K562 (cell line): Measurements from ENCODE around the gene RPP14. TPM values are rescaled to one million over a fixed set of nuclear protein-coding genes. Genes with fewer than 3 reads are reported as not detected.

Source experiments
- ATAC-seq: fragments of 200-7000 bp; cut with Tn5 transposase; 3 replicates; pipeline ENCODE4 v1.9.1; 2020; ENCODE audit warnings: moderate library complexity
- BruUV-seq: library from RNA; stranded (reverse); fragments of 400-500 nt; replicated peaks from 2 replicates; lab custom pipeline; 2021; lab: Mats Ljungman, UMichigan
- CTCF ChIA-PET: fragments of 300-600 bp; formaldehyde crosslinking; extraction: SDS; loops from one replicate; lab custom pipeline; 2021; ENCODE audit warnings: low intra/inter-chr PET ratio; lab: Yijun Ruan, JAX
- POLR2A ChIA-PET: fragments of 300-600, 350-650 bp; sonication (Branson Sonifier 250); formaldehyde crosslinking; extraction: SDS; loops from one replicate; lab custom pipeline; 2021; ENCODE audit warnings: antibody characterized with exemption, inconsistent platforms; lab: Yijun Ruan, JAX
- DNase-seq, 4 experiments: peaks; one replicate each; pipeline versions ENCODE4 v3.0.0 to v3.0.0-alpha.2; 2011 to 2018; ENCODE audit warnings: low spot score in 3 of 4, mixed read lengths in 3 of 4; ENCODE audit errors: extremely low read depth in 1 of 4
- FAIRE-seq: peaks from 2 replicates; lab custom pipeline; 2011; peaks lifted over from hg19 to GRCh38; lab: Jason Lieb, UNC
- H2AFZ ChIP-seq: 2 replicates; pipeline ENCODE4 v1.6.0; 2011; ENCODE audit warnings: low read depth, low read length, control low read depth, inconsistent platforms
- H3K27ac ChIP-seq: fragments of 200-600 bp; 3 replicates; pipeline ENCODE4 v1.8.0; 2011; ENCODE audit warnings: low read depth, mild to moderate bottlenecking, control low read depth, inconsistent platforms, low read length, moderate library complexity, mixed read lengths; ENCODE audit errors: extremely low read depth
- H3K27me3 ChIP-seq, 2 experiments: fragments of 300-600 bp in 1 of 2; 2 replicates in 1 of 2; 3 replicates in 1 of 2; pipeline versions ENCODE4 v1.6.0 to v1.8.0; 2011; ENCODE audit warnings: inconsistent platforms in 2 of 2, low read length in 2 of 2, mild to moderate bottlenecking in 1 of 2, mixed read lengths in 1 of 2, moderate library complexity in 1 of 2; ENCODE audit not compliant: control insufficient read depth in 2 of 2, insufficient read depth in 2 of 2
- H3K36me3 ChIP-seq: fragments of 300-600 bp; 3 replicates; pipeline ENCODE4 v1.8.0; 2011; ENCODE audit warnings: mild to moderate bottlenecking, low read length, inconsistent platforms; ENCODE audit not compliant: control insufficient read depth, insufficient read depth
- H3K4me1 ChIP-seq, 2 experiments: fragments of 200-600 bp in 1 of 2; replicated peaks in 1 of 2; 2 replicates in 1 of 2; 3 replicates in 1 of 2; pipeline versions ENCODE4 v1.5.1 to v1.8.0; 2011; ENCODE audit warnings: inconsistent platforms in 2 of 2, low read length in 2 of 2, mild to moderate bottlenecking in 1 of 2, mixed read lengths in 1 of 2, moderate library complexity in 1 of 2; ENCODE audit not compliant: control insufficient read depth in 2 of 2, insufficient read depth in 2 of 2
- H3K4me2 ChIP-seq: 2 replicates; pipeline ENCODE4 v1.6.1; 2011; ENCODE audit warnings: low read length, control low read depth, inconsistent platforms, mixed read lengths; ENCODE audit not compliant: insufficient read depth
- H3K4me3 ChIP-seq: fragments of 200-600 bp; sonication (generic), shearing (Covaris generic); 2 replicates; pipeline ENCODE4 v1.5.1; 2016; ENCODE audit warnings: control low read depth, inconsistent platforms
- H3K79me2 ChIP-seq: fragments of 200-600 bp; 3 replicates; pipeline ENCODE4 v1.8.0; 2011; ENCODE audit warnings: low read length, inconsistent platforms; ENCODE audit not compliant: control insufficient read depth, insufficient read depth
- H3K9ac ChIP-seq, 2 experiments: 2 replicates each; pipeline versions ENCODE4 v1.6.0 to v1.6.1; 2011; ENCODE audit warnings: low read depth in 2 of 2, low read length in 2 of 2, control low read depth in 1 of 2, inconsistent platforms in 1 of 2, mild to moderate bottlenecking in 1 of 2, mixed read lengths in 1 of 2; ENCODE audit not compliant: insufficient read depth in 1 of 2
- H3K9me1 ChIP-seq: one replicate; pipeline ENCODE4 v1.6.0; 2011; ENCODE audit warnings: inconsistent platforms, mild to moderate bottlenecking, low read length, moderate library complexity; ENCODE audit not compliant: control insufficient read depth, insufficient read depth
- H3K9me3 ChIP-seq: replicated peaks from 2 replicates; pipeline ENCODE4 v1.5.1; 2011; ENCODE audit warnings: low read depth, low read length, inconsistent platforms; ENCODE audit not compliant: control insufficient read depth, insufficient read depth
- H4K20me1 ChIP-seq: replicated peaks from 2 replicates; pipeline ENCODE4 v1.6.1; 2011; ENCODE audit warnings: low read length, inconsistent platforms, mixed read lengths; ENCODE audit not compliant: control insufficient read depth, insufficient read depth
- NFIX ChIP-seq: fragments of 250-450 bp; sonication (Bioruptor Pico); IDR thresholded peaks from 2 replicates; pipeline ENCODE4 v1.4.0; 2020; ENCODE audit warnings: low read depth, mild to moderate bottlenecking, moderate library complexity
- PRPF4 ChIP-seq: fragments of 200-400 bp; formaldehyde crosslinking; IDR thresholded peaks from one replicate; pipeline ENCODE4 v1.6.1; 2017; ENCODE audit warnings: low read length, low read depth, mild to moderate bottlenecking; ENCODE audit not compliant: insufficient read depth, poor library complexity, severe bottlenecking
- SMARCA5 ChIP-seq: fragments of 450-650 bp; IDR thresholded peaks from 2 replicates; pipeline ENCODE4 v1.6.1; 2016
- TAF7 ChIP-seq: fragments of 450-650 bp; IDR thresholded peaks from 2 replicates; pipeline ENCODE4 v1.6.1; 2016; ENCODE audit warnings: missing genetic modification characterization, missing compliant biosample characterization
- ZKSCAN1 ChIP-seq: fragments of 150-350 bp; IDR thresholded peaks from 2 replicates; pipeline ENCODE4 v1.6.1; 2016; ENCODE audit warnings: low read depth, low read length
- ZNF354B ChIP-seq: fragments of 250-450 bp; sonication (Bioruptor Pico); IDR thresholded peaks from 2 replicates; pipeline ENCODE4 v1.4.0; 2020
- WGBS: fragments of 100-300 bp; shearing (Covaris generic); methylation state at CpG from one replicate; pipeline ENCODE4 v1.1.6; 2016; ENCODE audit warnings: low coverage, mixed read lengths; ENCODE audit not compliant: insufficient coverage; ENCODE audit errors: missing lambda C conversion rate; 5-methylcytosine and 5-hydroxymethylcytosine counted together
- in situ Hi-C: fragments of 300-500 bp; cut with MboI; formaldehyde crosslinking; loops from 4 replicates; pipeline ENCODE4 v1.15.0; 2018; ENCODE audit warnings: inconsistent platforms, mixed read lengths
- intact Hi-C: fragments of 100-400 bp; cut with micrococcal nuclease; formaldehyde crosslinking; loops from 2 replicates; pipeline ENCODE4 v1.14.2; 2022
- polyA plus RNA-seq, 8 experiments: library from polyadenylated mRNA; depleted of rRNA in 4 of 8; stranded (reverse) in 5 of 8; unstranded in 3 of 8; fragments of >200 nt; fragmentation: Nextera tagmentation in 2 of 8; fragmentation: Illumina TruSeq in 1 of 8; extraction: Ambion mirVana in 2 of 8; extraction: Trizol in 1 of 8; gene quantifications; 2 replicates each; pipeline versions ENCODE4 v1.2.1 to v1.2.3, GENCODE V29; 2011 to 2014; ENCODE audit warnings: inconsistent platforms in 1 of 8, missing spikeins in 1 of 8
- total RNA-seq, 7 experiments: library from RNA; depleted of rRNA in 6 of 7; stranded (reverse); fragments of >200 nt in 6 of 7; fragmentation: Illumina TruSeq in 2 of 7; extraction: Trizol in 2 of 7; gene quantifications; 2 replicates each; pipeline versions ENCODE4 v1.2.1 to v1.2.3, GENCODE V29; 2011 to 2021; ENCODE audit warnings: low replicate concordance in 1 of 7
- TF ChIP-seq, protein P1 (sequence below): fragments of 450-650 bp; IDR thresholded peaks from 2 replicates; pipeline ENCODE4 v1.6.1; 2016; ENCODE audit warnings: low read depth

Gene RPP14
- total and polyA plus RNA-seq, 9 of the 15 experiments (the other 6 are each of a cell fraction or from before 2014, with no cell fraction given): 13.5 to 20.8 (median 15.4) TPM

DNA sequence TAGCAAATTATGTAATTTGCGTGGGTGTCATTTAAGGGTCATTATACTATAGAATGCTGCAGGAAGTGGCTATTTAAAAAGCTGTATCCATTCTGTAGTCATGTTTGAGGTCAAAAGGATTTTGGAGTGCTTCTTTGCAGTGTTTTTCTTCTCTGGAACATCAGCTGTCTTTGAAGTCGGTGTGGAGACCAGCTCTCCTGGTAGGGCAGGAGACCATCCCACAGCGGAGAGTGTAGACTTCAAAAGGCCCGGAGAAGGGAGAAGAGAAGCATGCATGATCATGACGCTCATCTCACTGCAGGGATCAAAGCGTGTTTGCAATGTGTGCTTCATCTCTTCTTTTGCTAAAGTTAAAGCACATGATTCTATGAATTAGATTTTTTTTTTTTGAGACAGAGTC, 46.6 kb downstream of the RPP14 start:
- Histone ChIP-seq H3K4me2 (no peak overlapping the region), H3K4me3 (no peak overlapping the region)
- TF ChIP-seq TAF7 (tag) (no peak), ZNF354B (no peak), PRPF4 (no peak), SMARCA5 (no peak), ZKSCAN1 (no peak), NFIX (no peak)
- TF ChIP-seq, protein P1, sequence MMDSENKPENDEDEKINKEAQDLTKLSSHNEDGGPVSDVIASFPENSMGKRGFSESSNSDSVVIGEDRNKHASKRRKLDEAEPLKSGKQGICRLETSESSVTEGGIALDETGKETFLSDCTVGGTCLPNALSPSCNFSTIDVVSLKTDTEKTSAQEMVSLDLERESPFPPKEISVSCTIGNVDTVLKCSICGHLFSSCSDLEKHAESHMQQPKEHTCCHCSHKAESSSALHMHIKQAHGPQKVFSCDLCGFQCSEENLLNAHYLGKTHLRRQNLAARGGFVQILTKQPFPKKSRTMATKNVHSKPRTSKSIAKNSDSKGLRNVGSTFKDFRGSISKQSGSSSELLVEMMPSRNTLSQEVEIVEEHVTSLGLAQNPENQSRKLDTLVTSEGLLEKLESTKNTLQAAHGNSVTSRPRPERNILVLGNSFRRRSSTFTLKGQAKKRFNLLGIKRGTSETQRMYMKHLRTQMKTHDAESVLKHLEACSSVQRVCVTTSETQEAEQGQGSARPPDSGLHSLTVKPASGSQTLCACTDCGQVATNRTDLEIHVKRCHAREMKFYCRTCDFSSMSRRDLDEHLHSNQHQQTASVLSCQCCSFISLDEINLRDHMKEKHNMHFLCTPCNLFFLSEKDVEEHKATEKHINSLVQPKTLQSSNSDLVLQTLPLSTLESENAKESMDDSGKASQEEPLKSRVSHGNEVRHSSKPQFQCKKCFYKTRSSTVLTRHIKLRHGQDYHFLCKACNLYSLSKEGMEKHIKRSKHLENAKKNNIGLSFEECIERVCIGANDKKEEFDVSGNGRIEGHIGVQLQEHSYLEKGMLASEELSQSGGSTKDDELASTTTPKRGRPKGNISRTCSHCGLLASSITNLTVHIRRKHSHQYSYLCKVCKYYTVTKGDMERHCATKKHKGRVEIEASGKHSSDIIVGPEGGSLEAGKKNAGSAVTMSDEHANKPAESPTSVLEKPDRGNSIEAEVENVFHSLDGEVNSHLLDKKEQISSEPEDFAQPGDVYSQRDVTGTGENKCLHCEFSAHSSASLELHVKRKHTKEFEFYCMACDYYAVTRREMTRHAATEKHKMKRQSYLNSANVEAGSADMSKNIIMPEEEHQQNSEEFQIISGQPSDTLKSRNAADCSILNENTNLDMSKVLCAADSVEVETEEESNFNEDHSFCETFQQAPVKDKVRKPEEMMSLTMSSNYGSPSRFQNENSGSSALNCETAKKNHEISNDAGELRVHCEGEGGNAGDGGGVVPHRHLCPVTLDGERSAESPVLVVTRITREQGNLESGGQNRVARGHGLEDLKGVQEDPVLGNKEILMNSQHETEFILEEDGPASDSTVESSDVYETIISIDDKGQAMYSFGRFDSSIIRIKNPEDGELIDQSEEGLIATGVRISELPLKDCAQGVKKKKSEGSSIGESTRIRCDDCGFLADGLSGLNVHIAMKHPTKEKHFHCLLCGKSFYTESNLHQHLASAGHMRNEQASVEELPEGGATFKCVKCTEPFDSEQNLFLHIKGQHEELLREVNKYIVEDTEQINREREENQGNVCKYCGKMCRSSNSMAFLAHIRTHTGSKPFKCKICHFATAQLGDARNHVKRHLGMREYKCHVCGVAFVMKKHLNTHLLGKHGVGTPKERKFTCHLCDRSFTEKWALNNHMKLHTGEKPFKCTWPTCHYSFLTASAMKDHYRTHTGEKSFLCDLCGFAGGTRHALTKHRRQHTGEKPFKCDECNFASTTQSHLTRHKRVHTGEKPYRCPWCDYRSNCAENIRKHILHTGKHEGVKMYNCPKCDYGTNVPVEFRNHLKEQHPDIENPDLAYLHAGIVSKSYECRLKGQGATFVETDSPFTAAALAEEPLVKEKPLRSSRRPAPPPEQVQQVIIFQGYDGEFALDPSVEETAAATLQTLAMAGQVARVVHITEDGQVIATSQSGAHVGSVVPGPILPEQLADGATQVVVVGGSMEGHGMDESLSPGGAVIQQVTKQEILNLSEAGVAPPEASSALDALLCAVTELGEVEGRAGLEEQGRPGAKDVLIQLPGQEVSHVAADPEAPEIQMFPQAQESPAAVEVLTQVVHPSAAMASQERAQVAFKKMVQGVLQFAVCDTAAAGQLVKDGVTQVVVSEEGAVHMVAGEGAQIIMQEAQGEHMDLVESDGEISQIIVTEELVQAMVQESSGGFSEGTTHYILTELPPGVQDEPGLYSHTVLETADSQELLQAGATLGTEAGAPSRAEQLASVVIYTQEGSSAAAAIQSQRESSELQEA: no peak

More for the DNA sequence above, 46.6 kb downstream of the RPP14 start:
- ChIA-PET CTCF (no interaction called here), POLR2A (interaction anchor here (0.5 to 0.7 kb wide), 2 partner anchors 29 to 1759 kb away, joined by 3 read pairs; no protein-coding TSS in a partner anchor)
- peaks cover 0 to 17% of the 10 kb centered on the region in 2 experiments; a peak in 3 of 5 replicates for H3K4me1 ChIP-seq
- H3K79me2 ChIP-seq: no peaks in the 10 kb centered on the region; the same call in 2 of the 3 replicates
- H3K27ac ChIP-seq: no peak overlapping the region
- ATAC-seq (no peak), FAIRE-seq (no peak), DNase-seq (no peak)
- H4K20me1 ChIP-seq: no peaks in the 10 kb centered on the region; the same call in 1 of the 2 replicates
- no TSS peak for BruUV-seq
- no peaks in the 10 kb centered on the region; the same call in 2 of the 3 replicates for H3K36me3 ChIP-seq
- in situ Hi-C loops: no loop called here
- no peak overlapping the region for H3K9ac ChIP-seq
- H3K9me3 ChIP-seq: no peaks in the 10 kb centered on the region
- no peak overlapping the region for H2AFZ ChIP-seq
- intact Hi-C loops: no loop called here
- no peaks in the 10 kb centered on the region for H3K27me3 ChIP-seq
- no peaks in the 10 kb centered on the region for H3K9me1 ChIP-seq
- 87% methylated on average over 6 of the region's 6 CpGs for WGBS
